Measurements from ENCODE around the gene LDHAL6A.

Gene LDHAL6A

DNA sequence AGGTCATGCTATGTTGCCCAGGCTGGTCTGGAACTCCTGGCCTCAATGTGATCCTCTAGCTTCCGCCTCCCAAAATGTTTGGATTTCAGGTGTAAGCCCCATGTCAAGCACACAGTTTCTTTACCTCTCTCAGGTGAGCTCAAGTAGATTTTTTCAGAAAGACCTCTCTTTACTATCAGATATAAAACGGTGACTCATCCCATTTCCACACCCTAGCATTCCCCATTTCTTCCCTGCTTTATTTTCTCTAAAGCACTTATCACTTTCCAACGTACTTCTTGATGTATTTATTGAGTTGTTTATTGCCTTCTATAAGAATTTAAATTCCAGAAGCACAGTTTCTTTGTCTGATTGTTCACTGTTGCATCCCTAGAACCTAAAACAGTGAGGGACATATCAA, 67.4 kb downstream of the LDHAL6A start:
- TF ChIP-seq, protein P1, sequence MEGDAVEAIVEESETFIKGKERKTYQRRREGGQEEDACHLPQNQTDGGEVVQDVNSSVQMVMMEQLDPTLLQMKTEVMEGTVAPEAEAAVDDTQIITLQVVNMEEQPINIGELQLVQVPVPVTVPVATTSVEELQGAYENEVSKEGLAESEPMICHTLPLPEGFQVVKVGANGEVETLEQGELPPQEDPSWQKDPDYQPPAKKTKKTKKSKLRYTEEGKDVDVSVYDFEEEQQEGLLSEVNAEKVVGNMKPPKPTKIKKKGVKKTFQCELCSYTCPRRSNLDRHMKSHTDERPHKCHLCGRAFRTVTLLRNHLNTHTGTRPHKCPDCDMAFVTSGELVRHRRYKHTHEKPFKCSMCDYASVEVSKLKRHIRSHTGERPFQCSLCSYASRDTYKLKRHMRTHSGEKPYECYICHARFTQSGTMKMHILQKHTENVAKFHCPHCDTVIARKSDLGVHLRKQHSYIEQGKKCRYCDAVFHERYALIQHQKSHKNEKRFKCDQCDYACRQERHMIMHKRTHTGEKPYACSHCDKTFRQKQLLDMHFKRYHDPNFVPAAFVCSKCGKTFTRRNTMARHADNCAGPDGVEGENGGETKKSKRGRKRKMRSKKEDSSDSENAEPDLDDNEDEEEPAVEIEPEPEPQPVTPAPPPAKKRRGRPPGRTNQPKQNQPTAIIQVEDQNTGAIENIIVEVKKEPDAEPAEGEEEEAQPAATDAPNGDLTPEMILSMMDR (IDR thresholded peaks at IDR 0.05) = no peak
- Histone ChIP-seq H3K4me3 (no peak overlapping the region), H3K27ac (no peak overlapping the region)

DNA sequence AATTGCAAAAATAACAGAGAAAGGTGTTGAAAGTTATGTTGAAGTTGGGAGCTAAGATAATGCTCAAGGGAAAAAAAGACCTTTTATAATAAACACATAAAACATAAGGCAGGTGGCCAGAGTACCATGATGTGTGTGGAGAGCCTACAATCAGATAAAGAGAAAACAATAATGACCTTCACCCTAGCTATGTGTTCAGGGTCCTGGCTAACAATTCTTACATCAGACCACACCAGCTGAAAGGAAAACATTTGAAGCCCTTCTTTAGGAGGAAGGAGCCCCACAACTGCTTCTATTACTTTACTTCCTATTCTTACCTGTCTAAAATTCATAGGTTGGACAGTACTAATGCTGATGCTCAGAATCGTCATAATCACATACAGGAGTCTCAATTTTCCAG, 68.6 kb downstream of the LDHAL6A start:
- Histone ChIP-seq H3K27ac (no peak overlapping the region), H3K4me3 (no peak overlapping the region)
- DNase-seq (ENCODE audit: low spot score) = no peak
- TF ChIP-seq, protein P1 (IDR thresholded peaks at IDR 0.05) = no peak

More for the DNA sequence above, 67.4 kb downstream of the LDHAL6A start:
- no peak for DNase-seq (ENCODE audit: low spot score)

DNA sequence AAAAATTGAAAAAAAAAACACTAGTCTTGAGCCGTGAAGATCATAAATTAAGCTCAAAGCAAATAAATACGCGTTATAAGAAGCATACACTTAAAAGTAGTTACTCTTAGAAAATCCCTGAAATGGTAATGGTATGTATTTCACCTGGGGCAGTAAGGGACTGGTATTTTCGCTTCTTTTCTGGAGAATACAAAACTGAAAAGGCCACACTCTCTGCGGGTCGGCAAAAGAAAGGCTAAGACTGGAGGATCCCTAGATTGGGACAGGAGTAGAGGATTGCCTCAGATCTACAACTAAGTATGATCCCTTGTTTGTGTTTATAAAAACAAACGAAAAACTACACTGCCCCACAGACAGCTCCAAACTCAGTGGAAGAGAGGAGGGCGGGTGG, 70.5 kb downstream of the LDHAL6A start:
- Histone ChIP-seq H3K4me3 (peak overlapping the region; percentile 92), H3K27ac (peak overlapping the region; percentile 90 to 97)
- no peak for DNase-seq (ENCODE audit: low spot score)
- TF ChIP-seq, protein P1 (IDR thresholded peaks at IDR 0.05) = no peak

DNA sequence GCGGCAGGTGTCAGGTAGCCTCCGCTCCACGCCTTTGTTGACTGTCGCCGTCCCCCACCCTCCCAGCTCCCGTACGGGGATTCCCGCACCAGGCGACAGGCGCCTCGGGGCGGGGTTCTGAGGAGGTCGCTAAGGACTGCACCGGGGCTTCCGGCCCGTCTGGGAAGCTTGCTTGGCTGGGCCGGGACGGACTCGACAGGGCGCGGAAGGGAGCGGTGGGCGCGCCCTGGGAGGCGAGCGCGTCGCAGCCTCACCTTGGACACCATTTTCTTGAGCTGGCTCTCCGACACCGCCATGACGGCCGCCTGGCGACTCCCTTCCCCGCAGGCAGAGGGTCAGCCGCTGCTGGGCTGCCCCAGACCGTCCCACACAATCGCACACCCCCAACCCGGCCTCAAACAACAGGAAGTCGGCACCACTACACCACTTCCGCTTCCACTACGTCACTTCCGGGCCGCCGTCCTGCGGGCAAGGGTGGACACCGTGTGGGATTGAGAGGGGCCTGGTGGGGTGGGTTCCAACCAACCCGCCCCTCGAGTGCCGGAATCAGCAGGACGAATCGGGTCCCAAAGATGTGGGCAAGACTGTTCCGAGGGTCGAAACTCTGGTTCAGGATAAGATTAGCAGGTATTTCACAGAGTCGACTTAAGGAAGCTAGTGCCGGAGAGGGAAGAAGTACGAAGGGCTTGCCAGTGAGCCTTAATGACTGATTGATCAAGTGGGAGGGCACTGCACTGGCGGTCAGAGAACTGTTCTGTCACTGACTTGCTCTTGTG, 71.1 kb downstream of the LDHAL6A start, which contains the start of gene TSG101:
Gene TSG101 (minus strand): TSS at position 422 of the 776 bp plus-strand sequence. CDS start 126 bp downstream, at position 296.
- Histone ChIP-seq H3K27ac (peak within 1 kb of the TSS; percentile 90 to 97), H3K4me3 (peak within 1 kb of the TSS; percentile 92)
- TF ChIP-seq, protein P1 (IDR thresholded peaks at IDR 0.05) = no peak
- peak; percentile 94 for DNase-seq (ENCODE audit: low spot score)

DNA sequence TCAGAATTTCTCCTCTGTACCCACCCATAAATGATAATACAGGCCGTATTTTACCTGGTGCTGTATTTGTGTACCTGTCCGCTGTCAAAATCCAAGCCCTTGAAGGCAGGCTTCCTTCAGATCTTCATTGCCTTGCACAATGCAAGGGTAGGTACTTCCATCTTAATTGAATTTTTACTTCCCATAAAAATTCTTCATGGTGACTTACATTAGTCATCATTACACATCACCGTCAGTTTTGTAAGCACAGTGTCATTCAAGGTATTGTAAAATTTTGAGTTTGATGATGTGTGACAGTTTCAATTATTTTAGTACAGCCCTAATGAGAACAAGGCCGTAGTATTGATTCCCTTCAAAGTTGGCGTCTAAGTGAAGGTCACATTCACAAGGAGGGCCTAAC, 71.9 kb downstream of the LDHAL6A start:
- DNase-seq (ENCODE audit: low spot score) = no peak
- peak overlapping the region; percentile 90 to 97 for H3K27ac ChIP-seq
- TF ChIP-seq, protein P1 (IDR thresholded peaks at IDR 0.05) = no peak
- H3K4me3 ChIP-seq = peak overlapping the region; percentile 92

All from coronary artery (tissue), 2 donors.